NOMO-1 (cell line): Measurements from ENCODE around the gene CNPY4.

Source experiments
- DNase-seq, 2 experiments: peaks; one replicate each; lab custom pipeline; 2025; ENCODE audit not compliant: unreplicated experiment in 2 of 2; lab: John Stamatoyannopoulos, UW

CNPY4 gene, protein sequence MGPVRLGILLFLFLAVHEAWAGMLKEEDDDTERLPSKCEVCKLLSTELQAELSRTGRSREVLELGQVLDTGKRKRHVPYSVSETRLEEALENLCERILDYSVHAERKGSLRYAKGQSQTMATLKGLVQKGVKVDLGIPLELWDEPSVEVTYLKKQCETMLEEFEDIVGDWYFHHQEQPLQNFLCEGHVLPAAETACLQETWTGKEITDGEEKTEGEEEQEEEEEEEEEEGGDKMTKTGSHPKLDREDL

DNA sequence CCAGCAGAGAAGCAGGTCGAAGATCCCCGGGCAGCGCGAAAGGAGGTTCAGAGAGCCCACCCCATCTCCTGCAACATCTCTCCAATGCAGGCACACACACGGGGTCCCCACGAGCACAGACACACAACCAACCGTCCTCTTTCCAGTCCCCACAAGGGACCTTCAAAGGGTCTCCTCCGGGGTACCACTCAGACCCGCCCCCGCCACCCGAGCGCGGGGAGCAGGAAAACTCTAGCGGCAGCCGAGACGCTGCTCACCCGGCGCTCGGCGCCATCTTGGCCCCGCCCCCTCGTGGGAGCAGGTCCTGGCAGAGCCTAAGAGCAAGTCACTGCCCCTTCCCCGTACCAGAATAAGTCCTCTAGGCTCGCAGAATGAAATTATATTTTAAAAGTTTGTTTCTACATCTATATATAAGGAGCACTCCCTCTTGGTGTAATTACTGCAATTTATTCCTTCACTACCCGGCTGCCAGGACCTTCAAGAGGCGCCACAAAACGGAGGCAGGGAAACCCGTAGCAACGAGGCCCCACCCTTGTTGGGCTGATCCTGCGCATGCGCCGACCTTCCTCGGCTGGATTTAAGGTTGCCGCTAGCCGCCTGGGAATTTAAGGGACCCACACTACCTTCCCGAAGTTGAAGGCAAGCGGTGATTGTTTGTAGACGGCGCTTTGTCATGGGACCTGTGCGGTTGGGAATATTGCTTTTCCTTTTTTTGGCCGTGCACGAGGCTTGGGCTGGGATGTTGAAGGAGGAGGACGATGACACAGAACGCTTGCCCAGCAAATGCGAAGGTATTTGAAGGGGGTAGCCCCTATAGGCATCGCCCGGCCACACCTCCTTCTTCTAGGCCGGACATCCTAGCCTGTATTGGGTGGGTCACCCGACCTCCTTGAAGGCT, at the start of gene CNPY4, which contains the start of gene TAF6:
Gene CNPY4, plus strand, starts transcription at position 563 of the 898 bp plus-strand sequence. Its CDS starts 111 bp downstream, at position 674.
Gene TAF6, minus strand, starts transcription at position 287 of the 898 bp plus-strand sequence. CDS start 5,149 bp downstream, outside the sequence.
- DNase-seq = peak; percentile 94 to 98

DNA sequence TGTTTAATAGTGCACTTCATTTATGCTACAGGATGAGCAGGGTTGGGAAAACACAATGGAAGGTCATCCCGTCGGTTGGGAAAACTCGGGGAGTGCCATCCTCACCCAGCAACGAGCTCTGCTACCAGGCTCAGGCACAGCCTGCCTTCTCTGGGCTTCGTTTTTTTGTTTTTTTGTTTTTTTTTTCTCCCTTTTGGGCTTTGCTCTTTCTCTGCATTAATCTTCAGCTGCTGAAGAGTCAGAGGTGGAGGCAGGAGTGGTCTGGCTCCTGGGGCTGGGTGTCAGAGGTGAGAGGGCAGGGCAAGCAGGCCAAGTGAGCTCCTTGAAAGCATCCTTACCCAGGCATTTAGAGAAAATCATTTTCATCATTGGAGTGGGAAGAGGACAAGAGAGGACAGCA, 49.4 kb upstream of the CNPY4 start:
- DNase-seq = no peak

DNA sequence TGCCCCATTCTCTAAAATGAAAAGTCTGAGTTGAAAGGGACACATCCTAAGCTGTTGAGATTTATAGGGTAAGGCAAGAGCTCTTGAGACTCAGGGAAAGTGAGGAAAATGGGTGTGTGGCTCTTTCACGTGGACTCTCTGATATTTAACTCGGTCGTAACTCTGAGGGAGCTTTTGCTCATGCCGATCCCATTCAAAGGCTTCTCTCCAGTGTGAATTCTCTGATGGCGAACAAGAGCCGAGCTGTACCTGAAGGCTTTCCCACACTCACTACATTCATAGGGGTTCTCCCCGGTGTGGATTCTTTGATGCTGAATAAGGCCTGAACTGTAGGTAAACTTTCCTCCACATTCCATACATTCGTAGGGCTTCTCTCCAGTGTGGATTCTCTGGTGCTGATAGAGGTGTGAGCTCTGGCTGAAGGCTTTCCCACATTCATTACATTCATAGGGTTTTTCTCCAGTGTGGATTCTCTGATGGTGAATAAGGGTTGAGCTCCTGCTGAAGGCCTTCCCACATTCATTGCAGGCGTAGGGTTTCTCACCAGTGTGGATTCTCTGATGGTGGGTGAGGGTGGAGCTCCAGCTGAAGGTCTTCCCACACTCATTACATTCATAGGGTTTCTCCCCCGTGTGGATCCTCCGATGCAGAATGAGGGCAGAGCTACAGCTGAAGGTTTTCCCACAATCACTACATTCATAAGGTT, 48.3 kb upstream of the CNPY4 start:
- no peak for DNase-seq

DNA sequence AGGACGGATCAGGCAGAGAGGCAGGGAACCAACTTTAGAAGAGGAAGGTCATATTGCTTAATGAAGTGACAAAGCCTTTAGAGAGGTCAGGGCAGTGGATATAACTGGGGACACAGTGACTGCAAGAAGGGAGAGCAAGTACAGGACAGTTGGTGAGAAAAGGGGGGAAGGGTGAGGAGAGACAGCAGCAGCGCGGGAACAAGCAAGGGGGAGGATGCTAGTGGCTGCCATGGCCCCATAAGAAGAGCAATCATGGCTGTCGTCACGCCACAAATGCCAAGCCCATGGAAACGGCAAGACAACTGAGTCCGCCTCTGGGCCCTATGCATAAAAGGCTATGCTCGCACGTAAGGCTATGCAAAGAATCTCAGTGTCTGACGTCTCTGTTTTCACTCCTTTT, 47.0 kb upstream of the CNPY4 start:
- DNase-seq = no peak

DNA sequence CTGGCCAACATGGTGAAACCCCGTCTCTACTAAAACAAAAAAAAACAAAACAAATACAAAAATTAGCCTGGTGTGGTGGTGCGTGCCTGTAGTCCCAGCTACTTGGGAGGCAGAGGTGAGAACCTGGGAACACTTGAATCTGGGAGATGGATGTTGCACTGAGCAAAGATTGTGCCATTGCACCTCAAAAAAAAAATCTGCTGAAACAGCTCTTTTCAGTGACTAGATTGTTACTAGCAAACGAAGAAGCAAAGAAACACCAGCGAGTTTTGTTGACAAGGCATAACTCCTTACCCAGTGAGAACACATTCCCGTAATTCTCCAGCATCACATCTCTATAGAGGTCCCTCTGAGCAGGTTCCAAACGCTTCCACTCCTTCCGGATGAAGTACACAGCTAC, 44.6 kb upstream of the CNPY4 start:
- no peak for DNase-seq

DNA sequence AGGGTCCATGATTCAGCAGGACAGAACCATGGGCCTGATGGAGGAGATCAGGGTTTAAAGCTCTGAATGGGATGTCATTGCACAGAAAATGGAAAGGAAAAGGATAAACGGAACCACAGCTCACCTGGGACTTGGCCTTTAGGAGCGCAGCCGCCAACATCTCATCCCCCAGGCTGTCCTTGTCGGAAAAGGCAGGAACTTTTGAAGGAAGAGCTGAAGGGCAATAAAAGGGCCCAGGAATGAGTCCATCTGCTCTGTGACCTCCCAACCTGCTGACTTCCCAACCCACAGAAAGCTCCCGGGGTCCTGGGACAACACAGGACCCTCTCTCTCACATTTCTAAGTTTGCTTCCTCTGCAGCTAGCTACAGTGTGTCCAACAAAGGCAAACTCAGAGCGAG, 44.0 kb upstream of the CNPY4 start:
- DNase-seq = no peak

DNA sequence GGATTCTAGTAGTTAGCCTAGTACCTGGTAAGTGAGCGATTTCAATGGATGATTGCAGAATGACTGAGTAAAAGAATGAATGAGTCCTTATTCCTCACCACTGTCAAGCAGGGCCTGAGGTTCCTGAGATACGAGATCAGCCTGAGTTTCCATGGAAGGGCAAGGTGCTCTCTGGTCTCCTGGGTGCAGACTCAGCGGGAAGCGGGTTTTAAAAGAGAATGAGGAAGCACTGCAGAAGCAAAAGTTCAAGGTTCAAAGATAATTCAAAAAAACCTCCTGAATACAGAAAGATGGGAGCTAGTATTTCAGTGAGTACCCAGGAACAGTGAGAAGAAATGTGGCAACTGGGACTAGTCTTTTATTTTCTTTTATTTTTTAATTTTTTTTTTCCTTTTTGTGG, 42.2 kb upstream of the CNPY4 start:
- DNase-seq = no peak

DNA sequence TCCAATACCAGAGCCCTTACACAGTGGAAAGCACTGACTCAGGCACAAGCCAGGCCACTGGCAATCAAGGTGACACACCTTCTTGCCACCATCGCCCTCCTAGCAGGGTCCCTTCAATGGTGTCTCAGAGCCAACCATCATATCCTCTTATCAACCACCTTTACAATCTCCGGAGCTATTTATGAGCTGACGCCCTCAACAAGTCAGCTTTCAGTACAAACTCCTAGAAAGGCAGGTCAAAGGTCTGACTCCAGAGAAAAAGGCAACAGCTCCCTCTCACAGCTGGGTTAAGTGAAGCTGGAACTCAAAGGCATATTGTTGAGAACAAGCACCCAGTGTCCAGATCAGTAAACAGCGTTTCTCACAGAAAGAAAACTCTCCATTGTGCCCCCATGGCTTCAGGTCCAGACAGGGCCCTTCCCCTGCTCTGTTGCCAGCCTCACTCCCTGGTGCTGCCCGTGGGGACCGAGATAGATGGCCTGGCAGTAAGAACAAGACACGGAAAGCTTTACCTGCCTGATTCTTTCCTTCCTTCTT, 40.3 kb upstream of the CNPY4 start:
- DNase-seq = no peak

DNA sequence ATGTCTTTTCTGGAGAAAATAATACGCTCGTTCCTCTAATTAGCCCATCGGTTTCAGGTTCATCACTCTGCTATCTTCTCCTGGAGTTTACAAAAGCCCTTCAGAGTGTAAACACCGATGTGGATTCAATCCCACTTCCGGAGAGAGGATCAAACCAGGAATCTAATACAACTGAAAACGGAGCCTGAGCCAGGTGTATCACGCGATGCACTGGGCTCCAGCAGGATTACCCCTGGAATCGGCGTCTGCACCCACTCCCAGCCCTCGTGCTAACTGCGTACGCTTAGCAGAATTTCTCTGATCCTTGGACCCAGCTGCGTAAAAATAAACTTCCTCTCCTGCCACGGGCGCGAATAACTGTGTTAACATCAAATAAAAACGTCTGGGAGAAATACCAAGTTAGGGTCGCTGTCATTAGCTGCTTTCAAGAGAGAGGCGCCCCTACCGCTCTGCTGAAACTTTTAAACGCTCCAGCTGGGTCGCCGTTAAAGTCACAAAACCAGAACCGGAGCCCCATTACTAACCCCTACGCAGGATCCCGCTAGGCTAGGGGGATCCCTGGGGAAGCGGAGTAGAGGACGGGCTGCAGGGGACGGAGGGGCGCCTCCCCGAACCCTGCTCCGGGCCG, 38.4 kb upstream of the CNPY4 start:
- DNase-seq = peak in 1 of 2 experiments; percentile 39

DNA sequence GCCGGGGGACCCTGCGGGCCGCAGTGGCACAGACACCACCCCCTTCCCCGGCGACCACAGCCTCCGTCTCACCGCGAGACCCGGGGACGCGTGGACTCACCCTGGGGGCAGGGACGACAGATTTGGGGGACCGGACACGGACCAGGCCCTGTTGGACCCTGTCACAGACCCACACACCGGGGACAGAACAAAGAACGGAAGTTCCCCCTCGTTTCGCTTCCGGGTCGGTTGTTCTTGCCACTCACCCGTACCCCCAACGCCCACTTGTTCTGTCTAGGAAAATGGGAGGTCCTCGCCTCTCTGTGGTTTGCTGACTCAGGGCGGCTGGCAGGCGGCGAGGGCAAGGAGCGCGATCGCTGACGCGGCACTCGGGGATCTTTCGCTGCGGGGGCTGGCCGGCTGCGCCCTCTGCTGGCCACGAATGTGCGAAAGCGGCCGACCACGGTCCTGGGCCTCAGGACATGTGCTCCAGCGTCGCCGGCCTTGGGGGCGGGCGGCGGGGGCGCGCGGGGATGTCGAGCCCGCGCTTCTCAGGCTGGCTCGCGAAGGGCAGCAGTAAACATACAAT, 37.8 kb upstream of the CNPY4 start, which contains the start of gene ZNF3:
Gene ZNF3, minus strand, starts transcription at position 189 of the 568 bp plus-strand sequence. CDS start 4,366 bp downstream, outside the sequence.
- DNase-seq = peak; percentile 100

DNA sequence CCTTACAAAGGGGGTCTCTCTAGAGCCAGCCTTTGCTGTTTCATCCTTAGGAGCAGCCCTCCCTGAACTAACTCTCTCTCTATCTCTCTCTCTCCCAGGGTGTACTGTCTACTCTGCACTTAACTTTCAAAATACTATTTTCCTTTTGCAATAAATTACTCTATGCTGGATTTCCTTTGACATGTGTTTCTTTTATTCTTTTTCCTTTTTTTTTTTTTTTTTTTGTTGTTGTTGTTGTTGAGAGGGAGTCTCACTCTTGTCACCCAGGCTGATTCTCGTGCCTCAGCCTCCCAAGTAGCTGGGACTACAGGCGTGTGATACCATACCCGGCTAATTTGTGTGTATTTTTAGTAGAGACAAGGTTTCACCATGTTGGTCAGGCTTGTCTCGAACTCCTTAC, 36.5 kb upstream of the CNPY4 start:
- no peak for DNase-seq

DNA sequence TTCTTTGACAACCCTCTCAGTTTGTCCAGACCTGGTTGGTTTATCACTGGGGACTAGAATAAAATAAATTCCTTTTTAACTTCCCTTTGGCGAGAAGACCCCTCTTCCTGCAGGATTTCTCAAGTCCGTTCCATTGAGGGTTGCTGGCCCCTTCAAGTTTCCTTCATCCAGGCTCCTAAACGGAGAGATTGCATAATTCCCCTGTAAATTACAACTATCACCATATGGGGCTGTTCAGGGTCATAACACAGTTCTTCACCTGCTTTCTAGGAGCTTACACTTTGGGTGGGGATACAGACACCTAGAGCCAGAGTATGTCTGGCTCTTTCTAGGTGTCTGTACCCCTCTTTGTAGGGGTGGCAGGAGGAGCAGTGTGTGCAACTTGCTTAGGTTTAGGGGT, 33.9 kb upstream of the CNPY4 start:
- DNase-seq = peak in 1 of 2 experiments; percentile 32

DNA sequence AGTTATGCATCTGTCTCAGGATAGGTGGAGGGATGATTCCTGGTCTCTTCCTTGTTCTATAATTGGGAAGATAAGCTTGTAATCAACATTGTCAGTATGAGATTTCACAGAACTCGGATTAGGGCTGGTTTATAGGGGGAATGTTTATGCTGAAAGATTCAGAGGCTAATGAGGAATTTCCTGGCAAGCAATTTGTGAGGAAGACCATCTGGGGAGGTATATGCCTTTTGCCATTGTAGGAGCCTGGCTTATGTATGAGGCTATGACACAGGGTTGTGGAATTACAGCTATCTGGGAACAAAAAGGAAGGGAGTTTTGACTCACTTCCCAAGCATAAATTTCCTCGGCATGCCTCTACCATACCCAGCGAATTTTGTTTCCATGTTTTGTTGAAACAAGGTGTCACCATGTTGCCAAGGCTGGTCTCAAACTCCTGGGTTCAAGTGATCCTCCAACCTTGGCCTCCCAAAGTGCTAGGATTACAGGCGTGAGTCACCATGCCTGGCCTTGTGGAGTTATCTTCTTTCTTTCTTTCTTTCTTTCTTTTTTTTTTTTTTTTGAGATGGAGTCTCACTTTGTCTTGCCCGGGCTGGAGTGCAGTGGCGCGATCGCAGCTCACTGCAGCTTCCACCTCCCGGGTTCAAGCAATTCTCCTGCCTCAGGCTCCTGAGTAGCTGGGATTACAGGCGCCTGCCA, 32.2 kb upstream of the CNPY4 start:
- no peak for DNase-seq

DNA sequence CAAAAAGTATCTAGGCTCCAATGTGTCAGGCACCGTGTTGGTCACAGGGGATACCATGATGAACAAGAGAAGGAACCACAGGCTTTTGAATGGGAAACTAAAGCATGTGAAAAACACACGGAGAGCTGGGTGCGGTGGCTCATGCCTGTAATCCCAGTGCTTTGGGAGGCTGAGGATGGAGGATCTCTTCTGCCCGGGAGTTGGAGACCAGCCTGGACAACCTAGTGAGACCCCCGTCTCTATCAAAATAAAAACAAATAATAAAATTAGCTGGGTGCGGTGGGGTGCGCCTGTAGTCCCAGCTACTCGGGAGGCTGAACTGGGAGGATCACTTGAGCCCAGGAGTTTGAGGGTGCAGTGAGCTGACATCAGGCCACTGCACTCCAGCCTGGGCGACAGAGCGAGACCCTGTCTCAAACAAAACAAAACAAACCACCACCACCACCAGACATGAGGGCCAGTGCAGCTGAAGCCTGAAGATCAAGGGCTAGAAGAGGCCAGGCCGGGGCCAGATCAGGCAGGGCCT, 31.3 kb upstream of the CNPY4 start:
- no peak for DNase-seq

DNA sequence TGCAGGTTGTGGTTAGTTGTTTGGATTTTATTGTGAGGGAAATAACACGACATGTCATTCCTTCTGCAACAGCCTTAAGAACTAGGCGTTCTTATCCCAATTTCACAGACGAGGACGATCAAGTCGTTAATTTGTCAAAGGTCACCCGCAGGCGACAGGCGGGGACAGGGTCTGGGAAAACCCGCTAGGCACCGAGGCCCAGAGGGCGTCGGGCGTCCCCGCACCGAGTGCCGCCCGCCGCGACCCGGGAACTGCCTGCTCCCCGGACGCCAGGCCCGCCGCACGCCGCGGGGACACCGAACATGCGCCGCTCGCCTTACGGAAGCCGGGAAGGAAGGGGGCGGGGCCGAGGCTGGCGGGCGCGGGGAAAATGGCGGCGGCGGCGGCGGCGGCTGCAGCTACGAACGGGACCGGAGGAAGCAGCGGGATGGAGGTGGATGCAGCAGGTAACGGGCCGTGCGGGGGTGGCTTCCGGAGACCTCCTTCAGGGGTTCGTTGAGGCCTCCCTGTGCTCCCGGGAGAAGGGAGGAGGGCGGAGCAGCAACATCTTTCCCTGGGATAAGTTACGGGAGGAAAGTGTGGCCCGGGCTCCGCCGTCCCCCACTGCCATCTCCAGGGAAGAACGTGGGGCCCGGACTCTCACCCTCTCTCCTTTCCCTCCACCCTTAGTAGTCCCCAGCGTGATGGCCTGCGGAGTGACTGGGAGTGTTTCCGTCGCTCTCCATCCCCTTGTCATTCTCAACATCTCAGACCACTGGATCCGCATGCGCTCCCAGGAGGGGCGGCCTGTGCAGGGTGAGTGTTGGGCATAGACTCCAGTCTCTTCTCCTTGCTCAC, 30.6 kb upstream of the CNPY4 start, which contains the start of gene COPS6:
Gene COPS6, plus strand, starts transcription at position 349 of the 837 bp plus-strand sequence. Its CDS starts 22 bp downstream, at position 371.
- peak; percentile 65 to 90 for DNase-seq

DNA sequence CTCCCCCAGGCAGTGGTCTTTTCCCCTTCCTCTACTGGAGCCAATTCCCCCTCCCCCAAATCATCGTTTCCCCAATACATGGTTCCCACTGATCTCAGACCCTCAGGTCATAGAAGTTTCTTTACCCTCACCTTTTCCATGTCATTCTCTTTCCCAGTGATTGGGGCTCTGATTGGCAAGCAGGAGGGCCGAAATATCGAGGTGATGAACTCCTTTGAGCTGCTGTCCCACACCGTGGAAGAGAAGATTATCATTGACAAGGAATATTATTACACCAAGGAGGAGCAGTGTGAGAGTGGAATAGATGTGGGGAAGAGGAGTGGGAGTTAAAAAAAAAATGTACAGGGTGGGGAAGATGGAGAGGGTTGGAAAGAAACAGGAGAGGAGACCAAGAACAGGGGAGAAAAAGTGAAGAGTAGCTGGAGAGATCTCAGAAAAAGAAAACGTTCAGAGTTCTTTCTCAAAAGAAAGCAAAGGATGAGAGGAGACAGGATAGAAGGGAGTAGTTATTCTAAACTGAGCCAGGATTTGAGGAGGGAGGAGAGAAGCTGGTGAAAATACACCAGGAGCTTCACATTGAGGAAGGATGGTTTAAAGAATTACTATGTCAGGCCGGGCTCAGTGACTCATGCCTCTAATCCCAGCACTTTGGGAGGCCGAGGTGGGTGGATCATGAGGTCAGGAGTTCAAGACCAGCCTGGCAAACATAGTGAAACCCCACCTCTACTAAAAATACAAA, 29.8 kb upstream of the CNPY4 start:
- DNase-seq = no peak
